NCI-H2196 treated with DMSO at 0.1 percent for 48 hours (cell line): ENCODE results near the gene ST7.
"Not testable (repeated sequence)": the region's sequence is repeated elsewhere in the genome, so short reads cannot be mapped to it uniquely, and the experiment has no call there.

Experiments
- DNase-seq: peaks from one replicate; lab custom pipeline; 2025; ENCODE audit not compliant: unreplicated experiment; lab: John Stamatoyannopoulos, UW

ST7 gene

DNA sequence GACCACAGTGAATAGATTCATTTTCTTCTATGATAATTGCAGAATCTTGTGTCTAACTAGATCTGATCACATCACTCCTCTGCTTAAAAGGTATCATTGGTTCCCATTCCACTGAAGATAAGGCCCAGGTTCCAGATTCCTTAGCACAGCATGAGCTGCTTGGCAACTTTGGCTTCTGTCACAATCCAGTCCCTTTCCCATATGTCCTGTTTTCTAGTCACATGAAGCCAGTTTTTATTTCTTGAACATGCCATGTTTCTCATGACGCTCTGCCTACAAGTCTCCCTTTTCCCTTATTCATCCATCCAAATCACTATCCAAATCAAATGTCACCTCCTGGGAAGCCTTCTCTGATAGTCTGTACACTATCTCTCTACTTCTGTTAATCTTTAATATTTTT, 167.0 kb downstream of the ST7 start:
- DNase-seq = not testable (repeated sequence)

DNA sequence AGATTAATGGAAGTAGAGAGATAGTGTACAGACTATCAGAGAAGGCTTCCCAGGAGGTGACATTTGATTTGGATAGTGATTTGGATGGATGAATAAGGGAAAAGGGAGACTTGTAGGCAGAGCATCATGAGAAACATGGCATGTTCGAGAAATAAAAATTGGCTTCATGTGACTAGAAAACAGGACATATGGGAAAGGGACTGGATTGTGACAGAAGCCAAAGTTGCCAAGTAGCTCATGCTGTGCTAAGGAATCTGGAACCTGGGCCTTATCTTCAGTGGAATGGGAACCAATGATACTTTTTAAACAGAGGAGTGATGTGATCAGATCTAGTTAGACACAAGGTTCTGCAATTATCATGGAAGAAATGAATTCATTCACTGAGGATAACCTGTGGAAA, 168.7 kb downstream of the ST7 start:
- DNase-seq = not testable (repeated sequence)

DNA sequence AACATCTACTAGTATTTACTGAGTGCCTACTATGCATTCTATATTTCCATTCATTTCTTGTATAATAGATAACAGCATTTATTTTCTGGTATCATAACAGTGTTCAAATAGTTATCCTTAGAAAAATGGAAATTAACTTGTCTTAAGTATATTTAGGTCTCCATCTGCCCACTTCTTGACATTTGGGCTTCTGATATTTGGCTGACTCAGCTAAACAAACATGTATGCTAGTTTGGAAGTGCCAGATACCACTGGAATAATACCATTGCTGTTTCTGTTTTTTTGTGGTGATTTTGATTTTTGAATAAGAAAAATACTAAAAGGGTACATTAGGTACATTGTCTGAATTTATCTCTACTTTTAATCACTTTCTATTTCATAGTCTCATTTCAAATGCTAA, 169.2 kb downstream of the ST7 start:
- DNase-seq = no peak

DNA sequence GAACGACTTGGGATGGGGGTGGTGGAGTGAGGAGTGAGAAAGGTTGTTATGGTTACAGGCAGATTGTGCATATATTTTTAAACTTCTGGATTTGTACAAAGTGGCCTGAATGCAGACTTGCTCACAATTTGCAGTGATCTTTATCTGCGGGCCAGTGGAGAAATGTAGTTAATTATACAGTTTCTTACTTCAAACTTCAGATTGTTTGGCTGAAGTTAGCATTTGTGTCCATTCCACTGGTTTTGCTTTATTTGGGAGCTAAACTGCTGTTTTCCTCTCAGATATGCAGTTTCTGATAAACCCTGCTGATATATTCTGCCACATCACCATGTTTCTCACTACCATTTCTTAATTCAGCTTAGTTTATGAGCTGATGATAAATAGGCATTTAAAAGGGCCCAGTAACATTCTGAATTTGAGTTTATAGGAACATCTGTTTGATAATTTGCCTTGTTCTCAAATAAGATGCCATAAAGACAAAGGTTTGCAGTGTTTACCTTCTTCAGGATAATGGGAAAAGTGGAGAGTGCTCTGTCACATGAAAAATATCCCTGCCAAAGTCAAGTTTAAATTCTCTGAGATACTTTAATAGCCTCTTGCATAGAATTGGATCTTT, 170.1 kb downstream of the ST7 start:
- no peak for DNase-seq

DNA sequence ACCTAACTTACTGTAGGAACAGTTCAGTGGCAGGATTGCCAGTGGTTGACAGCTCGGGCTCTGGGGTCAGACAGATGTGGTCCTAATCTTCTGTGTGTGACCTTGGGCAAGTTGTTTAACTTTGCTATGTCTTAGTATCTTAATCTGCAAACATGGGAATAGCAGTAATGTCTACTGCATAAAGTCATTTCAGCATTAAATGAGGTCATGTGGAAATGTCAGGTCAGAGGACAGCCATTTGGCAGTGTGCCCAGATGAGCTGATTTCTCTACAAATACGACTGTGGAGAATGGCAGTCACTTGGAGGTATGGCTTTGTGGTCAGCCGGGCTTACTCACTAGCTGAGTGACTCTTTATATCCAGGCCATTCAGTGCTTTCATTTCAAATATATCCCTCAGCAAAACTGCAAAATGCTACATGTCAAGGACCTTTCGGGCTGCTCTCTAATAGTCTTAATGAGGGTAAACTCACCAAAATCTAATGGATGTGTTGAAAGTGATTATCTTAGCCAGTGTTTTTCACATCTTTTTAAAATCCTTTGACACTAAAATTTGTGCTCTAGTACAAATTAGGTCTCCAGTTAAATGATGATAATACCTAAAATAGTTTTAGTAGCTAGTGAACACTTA, 171.4 kb downstream of the ST7 start:
- peak; percentile 70 for DNase-seq

DNA sequence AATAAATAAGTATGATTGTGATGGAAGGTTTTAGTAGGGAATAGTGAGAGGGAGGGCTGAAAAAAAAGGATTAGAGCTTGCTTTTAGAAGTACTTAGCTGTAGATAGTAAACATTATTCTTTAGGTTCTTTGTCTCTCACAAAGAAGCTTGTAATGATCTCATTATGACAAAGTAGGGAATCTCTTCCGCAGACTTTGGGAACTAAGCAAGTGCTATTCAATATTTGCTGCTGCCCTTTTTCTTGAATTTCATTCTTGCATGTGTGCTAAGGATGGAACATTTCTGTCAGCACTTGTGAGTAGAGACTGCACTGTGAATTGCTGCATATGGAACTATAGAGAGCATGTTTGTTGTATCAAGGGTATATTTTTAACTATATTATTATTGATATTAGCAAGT, 173.4 kb downstream of the ST7 start:
- no peak for DNase-seq

DNA sequence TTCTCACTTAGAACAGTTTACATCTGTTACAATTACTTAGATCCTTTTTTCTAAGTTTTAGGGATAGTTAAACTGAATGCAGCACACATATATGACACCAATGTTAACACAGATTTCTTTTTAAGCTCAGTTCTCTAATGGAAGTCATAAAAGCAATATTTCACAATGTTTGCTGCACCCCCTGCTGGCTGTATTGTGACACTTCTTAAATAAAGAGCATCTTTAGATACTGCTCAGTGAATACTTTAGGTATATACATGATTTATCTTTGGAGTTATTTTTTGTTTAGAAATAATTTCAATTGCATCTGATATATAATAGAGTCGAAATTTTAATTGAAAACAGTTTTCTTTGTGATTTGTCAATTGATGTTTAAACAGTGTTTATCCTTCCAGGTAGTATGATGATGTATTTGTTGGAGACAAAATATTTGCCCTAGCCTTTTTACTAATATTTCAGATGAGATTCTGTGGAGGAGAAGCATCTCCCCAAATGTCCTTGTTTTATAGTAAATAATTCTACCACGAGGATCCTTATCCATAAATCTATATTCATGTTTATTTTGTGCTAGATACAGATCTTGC, 174.4 kb downstream of the ST7 start:
- DNase-seq = peak; percentile 49

DNA sequence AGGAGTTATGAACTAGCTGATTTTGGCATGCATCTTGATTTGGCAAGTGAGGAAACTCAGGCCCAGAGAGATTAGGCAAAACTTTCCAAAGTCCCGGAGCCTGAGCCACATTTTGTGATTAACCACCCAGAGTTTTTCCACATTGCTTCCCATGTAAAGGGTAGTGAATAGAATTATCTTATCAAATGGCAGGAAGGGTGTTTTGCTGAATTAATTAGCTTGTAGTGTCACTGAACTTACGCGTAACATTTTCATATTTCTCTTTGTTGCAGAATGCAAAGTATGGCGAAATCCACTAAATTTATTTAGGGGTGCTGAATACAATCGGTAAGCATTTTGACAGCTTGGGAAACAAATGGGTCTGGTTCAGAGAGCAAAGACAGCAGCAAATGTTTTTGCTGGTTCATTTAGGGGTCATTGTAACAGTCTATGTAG, 176.2 kb downstream of the ST7 start:
- no peak for DNase-seq

DNA sequence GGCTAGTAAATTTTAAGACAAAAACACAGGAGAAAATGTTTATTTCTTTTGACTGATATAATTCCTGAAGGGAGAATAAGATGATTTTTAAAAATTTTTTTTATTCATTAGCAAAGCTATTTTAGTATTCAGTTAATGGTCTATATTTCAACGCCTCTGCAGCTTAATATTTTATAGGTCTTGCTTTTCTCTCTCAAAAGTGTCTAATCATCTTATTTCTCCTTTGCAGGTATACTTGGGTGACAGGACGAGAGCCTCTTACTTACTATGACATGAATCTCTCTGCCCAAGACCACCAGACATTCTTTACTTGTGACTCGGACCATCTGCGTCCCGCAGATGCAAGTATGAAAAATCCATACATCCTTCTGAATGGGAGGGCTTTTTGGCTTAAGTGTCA, 177.0 kb downstream of the ST7 start:
- DNase-seq = no peak

DNA sequence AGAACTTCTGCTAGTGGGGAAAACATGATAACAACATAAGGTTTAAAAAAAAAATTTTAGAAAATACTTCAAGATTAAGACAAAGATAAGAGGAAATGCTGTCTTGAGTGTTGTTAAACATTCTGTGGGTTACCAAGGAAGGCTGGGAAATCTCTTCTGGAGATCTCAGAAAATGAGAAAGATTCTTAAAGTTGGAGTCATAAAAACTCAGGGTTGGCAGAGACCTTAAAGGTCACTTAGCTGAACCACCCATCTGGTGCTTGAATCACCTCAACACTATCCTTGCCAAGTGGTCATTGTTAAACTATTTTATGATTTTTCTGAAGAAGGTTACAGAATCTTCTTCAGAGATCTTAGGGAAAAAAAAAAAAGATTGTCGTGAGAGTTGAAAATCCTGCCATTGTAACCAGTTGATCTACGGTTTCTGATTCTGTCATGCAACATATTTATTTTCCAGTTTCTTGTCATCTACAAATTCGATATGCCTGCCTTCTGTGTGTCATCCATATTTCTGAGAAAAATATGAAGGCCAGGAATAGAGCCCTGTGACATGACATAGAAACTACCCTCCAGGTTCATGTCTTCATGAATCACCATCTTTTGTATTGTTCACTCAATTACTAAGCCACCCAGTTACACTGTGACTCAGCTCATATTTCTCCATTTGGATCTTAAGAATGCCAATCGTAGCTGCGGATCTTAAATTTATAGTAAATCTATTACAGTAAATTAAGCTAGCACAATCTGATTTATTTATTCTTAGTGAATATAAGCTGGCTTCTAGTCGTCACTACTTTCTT, 179.2 kb downstream of the ST7 start:
- no peak for DNase-seq

DNA sequence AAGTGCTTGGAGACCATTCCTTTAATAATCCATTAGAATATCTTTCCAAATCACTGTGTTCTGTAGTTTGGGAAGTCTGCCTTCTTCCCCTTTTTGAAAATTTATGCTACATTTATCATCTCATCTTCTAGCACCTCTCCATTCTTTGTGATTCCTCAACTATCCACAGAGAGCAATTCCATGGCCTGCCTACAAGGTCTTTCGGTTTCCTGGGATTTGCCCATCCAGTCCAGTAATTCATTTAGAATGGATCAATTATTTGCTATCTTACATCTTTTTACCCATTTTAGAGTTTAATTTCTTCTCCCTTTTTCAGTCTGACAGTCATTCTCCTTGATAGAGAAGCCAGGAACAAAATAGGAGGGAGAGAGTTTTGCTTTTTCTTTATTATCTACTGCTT, 179.8 kb downstream of the ST7 start:
- DNase-seq = no peak

DNA sequence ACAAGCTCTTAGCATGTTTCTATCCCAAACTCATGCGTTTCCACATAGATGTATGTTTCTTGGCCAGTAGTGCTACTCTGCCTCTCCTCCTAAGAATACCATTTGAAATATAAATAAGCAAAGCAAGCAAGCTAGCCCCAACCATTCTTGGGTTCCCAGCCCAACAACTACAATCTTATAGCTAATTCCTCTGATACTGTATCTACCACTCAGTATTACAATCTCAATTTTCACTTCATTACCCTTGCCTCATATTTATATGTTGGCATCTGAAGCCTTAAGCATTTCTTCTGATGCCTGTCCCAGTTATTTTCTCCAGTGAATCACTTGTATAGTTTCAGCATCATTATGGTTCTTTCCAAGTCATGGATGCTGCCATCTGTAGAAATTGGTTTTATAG, 181.1 kb downstream of the ST7 start:
- no peak for DNase-seq

DNA sequence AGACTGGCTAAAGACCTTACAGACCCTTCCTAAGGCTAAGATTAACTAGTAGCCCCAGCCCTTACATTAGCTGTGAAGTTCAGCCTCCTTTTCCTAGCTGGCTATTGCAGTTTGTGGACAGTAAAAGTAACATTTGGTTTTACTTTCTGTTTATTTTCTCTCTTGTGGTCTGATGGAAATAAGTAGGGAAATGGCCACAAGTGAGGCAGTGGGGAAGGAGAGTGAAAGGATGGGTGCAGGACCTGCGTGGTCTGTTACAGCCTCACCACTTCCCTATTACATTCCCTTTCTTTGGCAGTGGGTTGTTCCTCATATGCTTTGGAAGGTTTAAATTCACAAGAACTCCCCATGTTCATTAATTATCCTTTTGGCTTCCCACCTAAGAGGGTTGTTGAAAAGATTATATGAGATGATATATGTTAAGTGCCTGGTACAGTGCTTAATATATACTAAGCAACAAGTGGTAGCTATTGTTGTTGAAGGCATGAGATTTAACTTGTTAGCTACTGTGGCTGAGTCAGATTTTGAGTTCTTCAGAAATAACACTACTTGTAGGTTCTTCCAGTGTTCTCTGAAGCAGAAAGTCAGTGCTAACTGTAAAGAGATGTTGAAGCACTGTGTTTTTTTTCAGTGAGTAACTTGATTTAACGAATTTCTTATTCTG, 181.7 kb downstream of the ST7 start:
- DNase-seq = no peak

DNA sequence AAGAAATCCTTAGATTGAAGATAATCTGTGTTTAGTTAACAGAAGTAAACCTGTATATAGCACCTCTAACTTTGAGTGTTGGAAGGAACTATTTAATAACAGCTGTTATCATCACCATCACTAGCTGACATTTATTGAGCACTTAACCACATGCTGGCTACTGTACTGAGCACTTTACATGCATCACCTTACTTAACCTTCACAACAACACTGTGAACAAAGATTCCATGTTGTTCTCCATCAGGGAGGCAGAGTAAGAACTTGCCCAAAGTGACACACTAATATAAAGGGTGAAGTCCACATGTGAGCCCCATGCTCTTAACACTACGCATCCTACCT, 182.2 kb downstream of the ST7 start:
- DNase-seq = no peak

DNA sequence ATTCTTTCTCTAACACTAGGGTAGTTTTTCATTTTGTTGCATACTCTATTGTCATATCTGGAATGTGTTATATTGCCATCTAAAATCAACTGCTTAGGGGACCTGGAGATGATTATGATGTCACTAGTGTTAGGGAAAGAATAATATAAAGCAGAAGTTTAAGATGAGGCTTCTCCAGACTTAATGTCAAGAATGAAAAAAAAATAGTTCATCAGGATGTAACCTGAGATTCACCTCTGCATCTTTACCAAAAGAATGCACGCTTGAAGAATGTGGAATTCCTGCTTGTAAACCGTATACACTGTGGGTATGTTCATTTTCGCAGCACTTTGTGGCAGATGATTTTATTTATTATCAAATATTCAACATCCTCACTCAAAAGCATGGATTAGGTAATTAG, 184.6 kb downstream of the ST7 start:
- DNase-seq = no peak

DNA sequence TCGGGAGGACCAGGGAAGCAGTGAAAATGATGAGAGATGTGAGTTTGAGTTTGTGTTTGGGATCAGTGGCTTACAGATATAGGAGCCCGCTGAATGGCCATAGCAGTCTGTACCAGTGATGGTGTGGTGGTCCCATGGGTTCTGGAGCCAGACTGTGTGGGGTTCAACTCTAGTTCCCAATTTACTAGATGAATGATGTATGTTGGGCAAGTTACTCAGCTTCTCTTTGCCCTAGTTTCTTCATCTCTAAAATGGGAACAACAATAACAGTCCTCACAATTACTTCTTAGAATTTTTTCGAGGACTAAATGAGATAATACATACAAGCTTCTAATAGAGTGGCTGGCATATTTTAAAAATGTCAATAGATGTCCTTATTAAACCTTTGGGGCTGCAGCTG, 185.2 kb downstream of the ST7 start:
- DNase-seq = no peak

DNA sequence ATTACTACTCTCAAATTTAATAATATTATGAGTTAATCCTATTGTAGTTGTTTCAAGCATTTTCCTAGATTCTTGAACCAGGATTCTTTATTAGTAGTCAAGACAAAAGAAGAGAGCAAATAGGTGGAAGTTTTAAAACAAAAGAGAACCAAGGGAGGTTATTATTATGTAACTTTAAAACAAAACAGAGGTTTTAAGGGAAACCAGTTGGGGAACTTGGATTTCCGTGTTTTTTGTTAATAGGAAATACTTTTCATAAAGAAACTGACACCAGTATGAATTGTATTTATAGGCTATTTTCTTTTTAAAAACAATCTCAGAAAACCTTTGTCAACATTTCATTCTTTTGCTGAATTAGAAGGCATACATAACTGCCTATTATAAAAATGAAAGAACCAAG, 185.7 kb downstream of the ST7 start:
- DNase-seq = no peak

DNA sequence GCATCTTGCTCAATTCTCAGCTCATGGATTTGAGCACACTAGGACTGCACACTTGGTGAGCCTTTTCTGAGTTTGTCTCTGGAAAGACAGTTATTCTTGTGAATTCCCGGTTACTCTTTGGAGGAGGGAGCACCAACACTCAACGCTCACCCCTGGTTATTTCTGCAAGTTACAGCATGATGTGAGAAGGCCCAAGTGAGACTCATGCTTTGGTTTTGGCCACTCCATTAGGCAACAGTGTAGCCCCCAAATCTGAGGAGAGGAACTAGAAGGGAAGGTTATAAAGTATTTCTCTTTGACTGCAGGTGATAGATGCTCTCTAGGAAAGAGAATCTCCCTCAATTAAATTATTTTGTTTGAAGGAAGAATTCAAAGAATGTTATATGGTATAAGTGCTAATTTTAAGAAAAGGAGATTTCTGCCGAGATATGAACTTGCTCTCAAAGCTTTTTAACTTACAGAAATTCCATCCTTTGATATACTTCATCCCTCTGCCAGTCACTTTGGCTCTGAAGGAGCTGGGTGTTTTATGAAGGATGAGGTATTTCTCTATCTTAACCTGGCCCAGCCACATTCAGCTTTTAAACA, 186.2 kb downstream of the ST7 start:
- no peak for DNase-seq

DNA sequence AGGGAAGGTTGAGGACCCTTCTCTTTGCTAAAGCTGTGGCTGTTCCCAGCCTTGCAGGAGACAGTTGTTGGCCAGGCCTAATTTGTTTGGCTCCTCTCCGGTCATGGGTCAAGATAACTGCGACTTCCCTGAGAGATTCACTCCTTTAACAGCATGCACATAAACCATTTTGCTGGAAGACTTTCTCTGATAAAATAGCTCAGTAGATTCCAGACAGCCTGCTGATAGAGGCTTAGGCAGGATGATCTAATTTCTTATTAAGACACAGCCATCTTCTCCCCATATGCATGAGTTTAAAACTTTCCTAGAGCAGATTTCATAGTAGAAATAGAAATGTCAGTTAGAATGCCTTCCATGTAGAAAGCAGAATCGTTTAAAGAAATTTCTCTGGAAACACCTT, 187.6 kb downstream of the ST7 start:
- no peak for DNase-seq

DNA sequence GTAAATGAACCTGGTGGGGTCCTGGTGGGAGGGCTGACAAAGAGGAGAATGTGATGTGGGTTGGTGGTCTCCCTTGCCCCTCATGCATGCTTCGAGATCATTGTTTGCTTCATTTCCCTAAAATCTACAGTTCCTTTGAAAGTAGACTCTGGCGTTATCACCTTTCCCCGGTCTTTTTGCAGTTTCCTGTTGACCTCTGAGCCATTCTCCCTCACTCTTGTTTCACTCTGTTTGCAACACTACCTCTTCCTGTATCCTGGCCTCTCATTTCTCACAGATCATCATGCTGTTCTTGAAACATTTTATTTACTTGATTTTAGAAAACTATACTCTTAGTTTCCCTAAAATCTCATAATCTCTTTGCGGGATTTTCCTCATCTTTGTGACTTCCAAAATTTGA, 189.8 kb downstream of the ST7 start:
- DNase-seq = no peak

DNA sequence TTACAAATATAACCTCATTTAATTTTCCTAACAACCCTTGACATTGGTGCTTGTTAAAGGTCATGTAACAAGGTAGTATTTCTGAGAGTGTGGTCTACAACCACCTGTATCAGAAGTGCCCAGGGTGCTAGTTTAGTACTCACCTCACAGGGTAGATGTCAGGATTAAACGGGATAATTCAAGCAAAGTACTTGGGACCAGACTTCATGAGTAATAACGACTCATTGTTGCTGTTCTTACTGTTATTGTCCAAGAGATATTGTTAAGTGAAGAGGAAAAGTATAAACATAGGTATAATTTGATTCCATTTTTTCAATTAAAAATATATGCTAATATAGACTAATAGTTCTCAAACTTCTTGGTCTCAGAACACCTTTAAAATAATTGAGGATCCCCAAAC, 190.3 kb downstream of the ST7 start:
- DNase-seq = no peak
